ENCODE measurements around the gene SDE2. TPM values are rescaled to one million over a fixed set of nuclear protein-coding genes. Genes with fewer than 3 reads are reported as not detected.
A peak's percentile ranks its signal among the peaks of the same experiment; 100 is the strongest.

The SDE2 gene
- total and polyA plus RNA-seq, 10 donors, result 4.6 to 23.6 (median 20.9) TPM

- H3K27ac ChIP-seq, result peak overlapping the region in 7 of 8 donors; percentile 46 to 92 (median 81)
- intact Hi-C loops (cut with DNase I; ENCODE audit: low total_unique reads), result no loop called here
- peaks cover 0 to 40% (median 15%) of the 10 kb centered on the region in 6 donors for H3K4me1 ChIP-seq
- 82 to 84% (median 83%) methylated on average over 4 of the region's 4 CpGs for WGBS, 5 donors
- H3K4me3 ChIP-seq, result peak overlapping the region in 1 of 8 donors; percentile 52
- H3K9me3 ChIP-seq, result no peaks in the 10 kb centered on the region
- no peak for DNase-seq
- H3K36me3 ChIP-seq, result peaks cover 0 to 3% (median 0%) of the 10 kb centered on the region in 6 donors
- TF ChIP-seq POLR2AphosphoS5 (IDR thresholded peaks at IDR 0.05), result peak in 1 of 3 donors; percentile 42
- TF ChIP-seq, protein P1, sequence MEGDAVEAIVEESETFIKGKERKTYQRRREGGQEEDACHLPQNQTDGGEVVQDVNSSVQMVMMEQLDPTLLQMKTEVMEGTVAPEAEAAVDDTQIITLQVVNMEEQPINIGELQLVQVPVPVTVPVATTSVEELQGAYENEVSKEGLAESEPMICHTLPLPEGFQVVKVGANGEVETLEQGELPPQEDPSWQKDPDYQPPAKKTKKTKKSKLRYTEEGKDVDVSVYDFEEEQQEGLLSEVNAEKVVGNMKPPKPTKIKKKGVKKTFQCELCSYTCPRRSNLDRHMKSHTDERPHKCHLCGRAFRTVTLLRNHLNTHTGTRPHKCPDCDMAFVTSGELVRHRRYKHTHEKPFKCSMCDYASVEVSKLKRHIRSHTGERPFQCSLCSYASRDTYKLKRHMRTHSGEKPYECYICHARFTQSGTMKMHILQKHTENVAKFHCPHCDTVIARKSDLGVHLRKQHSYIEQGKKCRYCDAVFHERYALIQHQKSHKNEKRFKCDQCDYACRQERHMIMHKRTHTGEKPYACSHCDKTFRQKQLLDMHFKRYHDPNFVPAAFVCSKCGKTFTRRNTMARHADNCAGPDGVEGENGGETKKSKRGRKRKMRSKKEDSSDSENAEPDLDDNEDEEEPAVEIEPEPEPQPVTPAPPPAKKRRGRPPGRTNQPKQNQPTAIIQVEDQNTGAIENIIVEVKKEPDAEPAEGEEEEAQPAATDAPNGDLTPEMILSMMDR (IDR thresholded peaks at IDR 0.05 in 8 of 11, conservative IDR thresholded peaks at IDR 0.05 in 3 of 11), result no peak
- no peak for TF ChIP-seq POLR2A (IDR thresholded peaks at IDR 0.05)
- no peaks in the 10 kb centered on the region for H3K27me3 ChIP-seq (replicated peaks in 1 of 7)
Measured at GRCh38 chr1:226044514-226045101, 45.5 kb upstream of the SDE2 start.

DNA sequence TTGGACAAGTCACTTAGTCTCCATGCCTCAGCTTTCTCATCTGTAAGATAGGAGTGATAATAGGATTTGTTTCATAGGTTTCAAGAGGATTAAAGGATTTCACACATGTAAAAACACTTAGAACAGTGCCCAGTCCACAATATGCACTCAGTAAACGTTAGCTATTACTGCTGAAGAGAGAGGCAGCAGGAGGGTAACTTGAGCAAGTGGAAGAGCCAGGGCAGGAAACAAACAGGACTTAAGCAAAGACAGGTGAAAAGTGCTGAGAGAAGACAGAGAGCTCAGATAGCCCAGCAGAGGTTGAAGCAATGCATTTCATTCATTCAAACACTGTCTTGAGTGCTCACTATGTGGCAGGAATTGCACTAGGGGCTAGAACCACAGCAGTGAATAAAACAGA, 42.3 kb upstream of the SDE2 start:
- Histone ChIP-seq H3K9me3 (no peaks in the 10 kb centered on the region), H3K36me3 (no peaks in the 10 kb centered on the region), H3K4me1 (peaks cover 0 to 35% (median 13%) of the 10 kb centered on the region in 6 donors), H3K27ac (peak overlapping the region in 4 of 8 donors; percentile 81 to 92 (median 88)), H3K27me3 (replicated peaks in 1 of 7) (no peaks in the 10 kb centered on the region), H3K4me3 (peak overlapping the region in 1 of 8 donors; percentile 38)
- DNase-seq, result no peak
- no peak for TF ChIP-seq POLR2AphosphoS5 (IDR thresholded peaks at IDR 0.05)
- TF ChIP-seq, protein P1 (IDR thresholded peaks at IDR 0.05 in 8 of 11, conservative IDR thresholded peaks at IDR 0.05 in 3 of 11), result no peak
- TF ChIP-seq POLR2A (IDR thresholded peaks at IDR 0.05), result no peak
- intact Hi-C loops (cut with DNase I; ENCODE audit: low total_unique reads), result no loop called here
- WGBS, 5 donors, result 52 to 79% (median 60%) methylated on average over 1 of the region's 1 CpG

- Histone ChIP-seq H3K36me3 (no peaks in the 10 kb centered on the region), H3K4me1 (peaks cover 0 to 47% (median 15%) of the 10 kb centered on the region in 6 donors), H3K27ac (no peak overlapping the region), H3K4me3 (no peak overlapping the region), H3K9me3 (no peaks in the 10 kb centered on the region), H3K27me3 (replicated peaks in 1 of 7) (no peaks in the 10 kb centered on the region)
- intact Hi-C loops (cut with DNase I; ENCODE audit: low total_unique reads), result no loop called here
- DNase-seq, result no peak
- 95 to 100% (median 97%) methylated on average over 1 of the region's 1 CpG for WGBS, 5 donors
- TF ChIP-seq POLR2AphosphoS5 (IDR thresholded peaks at IDR 0.05) (no peak), POLR2A (IDR thresholded peaks at IDR 0.05) (no peak)
- TF ChIP-seq, protein P1 (IDR thresholded peaks at IDR 0.05 in 8 of 11, conservative IDR thresholded peaks at IDR 0.05 in 3 of 11), result no peak
Measured at GRCh38 chr1:226038661-226039060, 39.5 kb upstream of the SDE2 start.

DNA sequence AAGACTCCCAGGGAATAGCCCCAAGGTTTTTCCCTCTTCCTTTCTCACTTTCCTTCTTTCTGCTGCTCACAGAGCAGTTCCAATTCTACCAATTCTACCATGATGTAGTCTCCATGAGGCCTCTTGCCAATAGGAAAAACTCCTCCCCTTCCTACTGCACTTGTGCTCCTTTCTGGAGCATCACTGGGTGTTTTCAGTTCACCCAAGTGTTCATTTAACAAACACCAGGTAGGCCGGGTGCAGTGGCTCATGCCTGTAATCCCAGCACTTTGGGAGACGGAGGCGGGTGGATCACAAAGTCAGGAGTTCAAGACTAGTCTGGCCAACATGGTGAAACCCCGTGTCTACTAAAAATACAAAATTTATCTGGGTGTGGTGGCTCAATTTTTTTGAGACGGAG, 36.8 kb upstream of the SDE2 start:
- intact Hi-C loops (cut with DNase I; ENCODE audit: low total_unique reads), result no loop called here
- no peaks in the 10 kb centered on the region for H3K27me3 ChIP-seq (replicated peaks in 1 of 7)
- peak overlapping the region in 6 of 8 donors; percentile 79 to 92 (median 88) for H3K27ac ChIP-seq
- H3K36me3 ChIP-seq, result no peaks in the 10 kb centered on the region
- DNase-seq, result no peak
- H3K4me1 ChIP-seq, result peaks cover 0 to 48% (median 7%) of the 10 kb centered on the region in 6 donors
- no peaks in the 10 kb centered on the region for H3K9me3 ChIP-seq
- no peak for TF ChIP-seq POLR2AphosphoS5 (IDR thresholded peaks at IDR 0.05)
- no peak for TF ChIP-seq POLR2A (IDR thresholded peaks at IDR 0.05)
- TF ChIP-seq, protein P1 (IDR thresholded peaks at IDR 0.05 in 8 of 11, conservative IDR thresholded peaks at IDR 0.05 in 3 of 11), result no peak
- WGBS, 5 donors, result 94 to 98% (median 95%) methylated on average over 5 of the region's 5 CpGs
- H3K4me3 ChIP-seq, result peak overlapping the region in 1 of 8 donors; percentile 56
